ENCODE data around the gene AARS2. TPM values are rescaled to one million over a fixed set of nuclear protein-coding genes. Genes with fewer than 3 reads are reported as not detected.

The AARS2 gene
- total RNA-seq, 1 experiment from 2014 or later, result 21.7 TPM

- H3K27me3 ChIP-seq (ENCODE audit: insufficient read depth, low read length), result no peaks in the 10 kb centered on the region
- H2AFZ ChIP-seq (ENCODE audit: low read length), result no peak overlapping the region
- H3K4me2 ChIP-seq (ENCODE audit: insufficient read depth, insufficient read length, low read length), result no peak overlapping the region
- no peak overlapping the region for H4K5ac ChIP-seq (ENCODE audit: insufficient read length, low read depth, low read length)
- H2BK120ac ChIP-seq (ENCODE audit: low read depth, low read length, poor library complexity, severe bottlenecking), result no peak overlapping the region
- no peak overlapping the region for H2BK5ac ChIP-seq (ENCODE audit: insufficient read length, low read length)
- H3K79me1 ChIP-seq (ENCODE audit: insufficient read depth, low read depth, low read length, poor library complexity, severe bottlenecking), result no peaks in the 10 kb centered on the region
- no peak overlapping the region for H2AK5ac ChIP-seq (ENCODE audit: insufficient read length, low read length)
- Mint-ChIP-seq H3K27ac (peak overlapping the region in 2 of 3 experiments; percentile 4 to 67; a peak in 3 of 7 replicates), H3K9me3 (no peaks in the 10 kb centered on the region), H3K27me3 (ENCODE audit: low read depth) (peaks cover 11% of the 10 kb centered on the region), H3K4me3 (no peak overlapping the region), H3K36me3 (ENCODE audit: insufficient read depth in 1 of 3, low read depth in 3 of 3) (no peaks in the 10 kb centered on the region; a peak in 1 of 7 replicates), H3K4me1 (peaks cover 5 to 12% of the 10 kb centered on the region in 2 experiments)
- no peaks in the 10 kb centered on the region for H3K23me2 ChIP-seq (ENCODE audit: insufficient read length, low read depth, low read length, poor library complexity, severe bottlenecking)
- no peak overlapping the region for H3K14ac ChIP-seq (ENCODE audit: insufficient read depth, low read length)
- no peak overlapping the region for H2BK15ac ChIP-seq (ENCODE audit: low read depth, low read length)
- H3K9me3 ChIP-seq (ENCODE audit: control insufficient read depth, low read depth, low read length), result no peaks in the 10 kb centered on the region
- H4K20me1 ChIP-seq (ENCODE audit: control insufficient read depth, insufficient read depth, insufficient read length), result peaks cover 3% of the 10 kb centered on the region
- H3K4me1 ChIP-seq (ENCODE audit: insufficient read depth, low read length), result no peaks in the 10 kb centered on the region; the same call in 1 of the 2 replicates
- no peak overlapping the region for H2BK12ac ChIP-seq (ENCODE audit: insufficient read length, low read depth, low read length)
- TF ChIP-seq CTCF (conservative IDR thresholded peaks at IDR 0.05), result no peak
- no peak overlapping the region for H3K56ac ChIP-seq (ENCODE audit: insufficient read length, low read depth, low read length)
- no CpG with 5 or more reads among the region's 23 CpGs for WGBS (ENCODE audit: extremely low coverage, insufficient read length, low lambda C conversion rate)
- H3K4ac ChIP-seq (ENCODE audit: low read depth, low read length), result no peak overlapping the region
- DNase-seq, result no peak
- H3T11ph ChIP-seq (ENCODE audit: low read length), result no peak overlapping the region
- no peak overlapping the region for H4K8ac ChIP-seq (replicated peaks; ENCODE audit: insufficient read length, low read depth, low read length)
- no peak overlapping the region for H3K23ac ChIP-seq (ENCODE audit: insufficient read length, low read depth, low read length)
- H3K9ac ChIP-seq (ENCODE audit: extremely low read depth, insufficient read length, low read length), result no peak overlapping the region
- no peaks in the 10 kb centered on the region for H3K79me2 ChIP-seq (ENCODE audit: insufficient read depth, low read length)
- no peak overlapping the region for H3K18ac ChIP-seq (ENCODE audit: insufficient read length, low read depth, low read length)
- H2BK20ac ChIP-seq (ENCODE audit: low read depth, low read length, poor library complexity, severe bottlenecking), result no peak overlapping the region
- H3K27ac ChIP-seq (ENCODE audit: insufficient read length, low read depth, low read length), result no peak overlapping the region
- H4K91ac ChIP-seq (ENCODE audit: insufficient read length, low read depth, low read length), result no peak overlapping the region
These were observed 36.2 kb downstream of the AARS2 start for GRCh38 chr6:44276667-44277640.

Measured in H9 (cell line).